Renal cortex interstitium (tissue), 11 donors: ENCODE data around the gene ZEB1. TPM values are rescaled to one million over a fixed set of nuclear protein-coding genes. Genes with fewer than 3 reads are reported as not detected.

ENCODE experiments used
- DNase-seq, 11 donors: peaks; one replicate each; pipeline ENCODE4 v3.0.0-alpha.2; 2013; ENCODE audit warnings: low read depth in 9 of 11, low spot score in 4 of 11; ENCODE audit errors: extremely low read depth in 1 of 11
- polyA plus RNA-seq, 3 donors: library from polyadenylated mRNA; unstranded; fragments of 120-200 nt; gene quantifications; one replicate each; pipeline ENCODE4 v1.2.1, GENCODE V29; 2013; ENCODE audit not compliant: insufficient read length in 3 of 3

The ZEB1 gene
- polyA plus RNA-seq, 3 donors = 29.4 to 33.6 (median 30.0) TPM

DNA sequence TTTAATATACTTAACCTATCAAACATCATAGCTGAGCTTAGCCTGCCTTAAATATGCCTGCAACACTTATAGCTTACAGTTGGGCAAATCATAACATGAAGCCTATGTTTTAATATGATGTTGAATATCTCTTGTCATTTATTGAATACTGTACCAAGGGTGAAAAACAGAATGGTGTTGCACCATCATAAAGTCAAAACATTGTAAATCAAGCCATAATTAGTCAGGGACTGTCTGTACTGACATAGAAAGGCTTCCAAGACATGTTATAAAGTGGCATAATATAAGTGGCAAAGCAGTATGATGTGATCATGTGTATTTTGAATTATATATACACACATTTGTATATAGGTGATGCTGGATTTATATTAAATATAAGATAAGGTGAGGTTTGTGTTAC is 140.0 kb downstream of the ZEB1 start:
- DNase-seq = no peak

DNA sequence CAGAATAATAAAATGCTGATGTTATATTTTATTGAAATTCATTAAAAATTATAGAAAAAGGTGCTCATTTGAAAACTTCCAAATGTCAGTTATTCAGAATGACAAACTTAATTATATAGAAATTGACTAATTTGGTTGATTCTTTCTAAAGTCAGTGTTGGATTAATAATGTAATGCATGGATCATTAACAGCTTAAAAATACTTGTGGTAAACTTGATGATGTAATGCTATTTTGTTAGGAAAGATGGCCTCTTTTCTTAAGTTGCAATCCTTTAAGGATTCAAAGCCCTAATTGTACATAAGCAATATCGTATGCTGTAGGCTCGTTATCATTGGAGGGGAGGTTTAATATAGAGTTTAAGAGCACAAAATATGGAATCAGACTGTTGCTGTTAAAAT is 141.2 kb downstream of the ZEB1 start:
- DNase-seq = no peak

DNA sequence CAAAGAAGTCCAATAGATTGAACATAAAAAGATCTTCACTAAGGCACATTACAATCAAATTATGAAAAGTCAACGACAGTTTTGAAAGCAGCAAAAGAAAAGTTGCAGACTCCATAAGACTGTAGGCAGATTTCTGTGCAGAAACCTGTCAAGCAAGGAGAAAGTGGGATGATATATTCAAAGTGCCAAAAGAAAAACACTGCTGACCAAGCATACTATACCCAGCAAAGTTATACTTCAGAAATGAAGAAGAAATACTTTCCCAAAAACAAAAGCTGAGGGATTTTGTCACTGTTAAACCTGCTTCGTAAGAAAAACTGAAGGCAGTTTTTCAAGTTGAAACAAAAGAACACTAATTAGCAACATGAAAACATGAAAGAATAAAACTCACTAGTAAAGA is 145.5 kb downstream of the ZEB1 start:
- no peak for DNase-seq

DNA sequence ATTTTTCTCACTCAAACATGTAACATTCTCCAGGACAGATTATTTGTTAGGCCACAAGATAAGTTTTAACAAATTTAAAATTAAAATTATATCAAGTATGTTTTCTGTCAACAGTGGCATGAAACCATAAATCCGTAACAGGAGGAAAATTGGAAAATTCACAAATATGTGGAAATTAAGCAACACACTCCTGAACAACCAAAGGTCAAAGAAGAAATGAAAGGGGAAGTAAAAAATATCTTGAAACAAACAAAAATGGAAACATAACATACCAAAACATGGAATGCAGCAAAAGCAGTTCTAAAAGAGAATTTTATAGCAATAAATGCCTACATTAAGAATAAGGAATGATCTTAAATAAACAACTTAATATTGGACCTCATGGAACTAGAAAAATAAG is 147.3 kb downstream of the ZEB1 start:
- DNase-seq = no peak

DNA sequence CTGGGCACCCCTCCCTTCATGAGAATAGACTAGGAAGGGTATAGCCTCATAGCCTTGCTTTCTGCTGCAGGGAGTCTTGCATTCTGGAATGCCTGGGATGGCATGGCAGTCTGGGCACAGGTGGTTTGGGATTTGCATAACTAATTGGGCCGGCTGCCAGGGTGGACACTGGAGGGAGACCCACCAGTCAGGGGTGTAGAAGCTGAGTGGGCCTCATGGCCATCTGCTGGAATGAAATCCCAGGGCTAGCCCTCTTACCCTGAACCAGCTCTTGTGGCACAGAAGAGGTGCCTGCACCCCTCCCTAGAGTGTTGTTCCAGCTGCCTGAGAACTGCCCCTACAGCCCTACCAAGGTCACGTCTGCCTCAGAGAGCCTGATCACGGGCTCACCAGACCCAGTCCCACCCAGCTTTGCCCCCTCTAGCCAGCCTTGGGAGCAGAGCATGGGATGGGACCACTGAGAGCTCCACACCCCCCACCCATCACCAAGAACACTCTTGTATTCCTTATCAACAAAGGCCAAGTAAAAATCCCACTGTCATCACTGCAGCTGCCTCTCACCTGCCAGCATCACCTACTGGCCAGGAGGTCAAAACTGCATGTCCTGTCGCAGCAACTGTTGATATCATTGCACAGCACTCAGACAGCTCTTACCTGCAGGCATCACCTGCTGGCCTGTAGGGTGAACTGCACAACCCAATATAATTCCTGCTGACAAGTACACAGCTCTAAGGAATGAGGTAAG is 148.9 kb downstream of the ZEB1 start:
- no peak for DNase-seq

DNA sequence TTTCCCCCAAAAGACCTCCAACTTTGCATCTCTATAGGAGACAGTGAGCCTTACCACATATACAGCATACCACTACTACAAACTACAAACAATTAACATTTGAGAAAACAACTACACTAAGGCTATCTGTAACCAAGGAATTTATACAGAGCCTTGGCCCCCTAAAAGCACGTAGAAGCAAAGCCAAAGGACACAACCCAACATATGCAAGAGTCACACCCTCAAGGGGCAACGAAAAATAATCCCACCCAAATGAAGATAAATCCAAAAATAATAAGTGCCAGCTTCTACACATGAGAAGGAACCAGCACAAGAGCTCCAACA is 149.5 kb downstream of the ZEB1 start:
- no peak for DNase-seq

DNA sequence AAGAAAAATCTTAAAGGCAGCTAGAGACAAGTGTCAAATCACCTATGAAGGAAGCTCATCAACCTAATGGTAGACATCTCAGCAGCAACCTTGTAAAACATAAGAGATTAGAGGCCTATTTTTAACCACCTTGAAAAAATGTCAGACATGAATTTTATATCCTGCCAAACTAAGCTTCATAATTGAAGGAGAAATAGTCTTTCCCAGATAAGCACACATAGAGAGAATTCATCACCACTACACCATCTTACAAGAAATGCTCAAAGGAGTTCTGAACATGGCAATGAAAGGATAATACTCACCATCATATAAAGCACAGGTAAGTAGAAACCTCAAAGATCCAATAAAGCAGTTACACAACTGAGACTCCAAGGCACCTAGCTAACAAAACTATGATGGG is 156.5 kb downstream of the ZEB1 start:
- no peak for DNase-seq

DNA sequence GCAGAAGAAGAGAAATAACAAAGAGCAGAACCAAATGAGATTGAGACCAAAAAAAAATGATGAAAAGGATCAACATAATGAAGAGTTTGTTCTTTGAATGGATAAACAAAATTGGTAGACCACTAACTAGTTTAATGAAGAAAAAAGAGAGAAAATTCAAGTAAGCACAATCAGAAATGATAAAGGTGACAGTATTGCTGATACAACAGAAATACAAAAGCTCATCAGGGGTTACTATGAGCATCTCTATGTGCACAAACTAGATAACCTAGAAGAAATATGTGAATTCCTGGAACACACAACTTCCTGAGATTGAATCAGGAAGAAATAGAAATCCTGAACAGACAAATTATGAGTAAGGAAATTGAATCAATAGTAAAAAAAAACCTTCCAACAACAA is 157.1 kb downstream of the ZEB1 start:
- DNase-seq = no peak

DNA sequence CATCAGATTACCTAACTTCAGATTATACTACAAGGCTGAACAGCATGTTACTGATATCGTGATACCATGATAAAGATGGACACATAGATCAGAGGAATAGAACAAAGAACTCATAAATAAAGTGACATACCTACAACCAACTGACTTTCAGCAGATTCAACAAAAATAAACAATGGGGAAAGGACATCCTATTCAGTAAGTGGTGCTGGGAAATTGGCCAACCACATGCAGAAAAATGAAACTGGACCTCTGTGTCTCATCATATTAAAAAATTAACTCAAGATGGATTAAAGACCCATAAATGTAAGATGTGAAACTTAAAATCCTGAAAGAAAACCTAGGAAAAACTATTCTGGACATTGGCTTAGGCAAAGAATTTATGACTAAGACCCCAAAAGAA is 158.6 kb downstream of the ZEB1 start:
- DNase-seq = no peak

DNA sequence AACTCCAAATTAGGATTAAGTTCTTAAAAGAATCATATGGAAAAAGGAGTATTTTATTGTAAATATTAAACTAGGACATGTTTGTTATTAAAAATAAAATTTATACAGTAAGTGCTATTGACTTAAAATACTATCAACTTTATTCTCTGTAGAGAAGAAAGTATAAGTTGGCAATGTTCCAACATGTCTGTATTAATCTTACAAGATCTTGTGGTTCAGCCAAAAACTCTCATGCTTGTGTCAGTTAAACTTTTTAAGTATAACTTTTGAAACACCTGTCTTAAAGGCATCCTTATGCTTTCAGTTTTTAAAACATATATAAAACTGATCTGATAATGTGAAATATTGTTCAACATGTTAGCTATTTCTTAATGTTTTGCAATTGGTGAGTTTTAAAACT is 160.7 kb downstream of the ZEB1 start:
- DNase-seq = no peak

DNA sequence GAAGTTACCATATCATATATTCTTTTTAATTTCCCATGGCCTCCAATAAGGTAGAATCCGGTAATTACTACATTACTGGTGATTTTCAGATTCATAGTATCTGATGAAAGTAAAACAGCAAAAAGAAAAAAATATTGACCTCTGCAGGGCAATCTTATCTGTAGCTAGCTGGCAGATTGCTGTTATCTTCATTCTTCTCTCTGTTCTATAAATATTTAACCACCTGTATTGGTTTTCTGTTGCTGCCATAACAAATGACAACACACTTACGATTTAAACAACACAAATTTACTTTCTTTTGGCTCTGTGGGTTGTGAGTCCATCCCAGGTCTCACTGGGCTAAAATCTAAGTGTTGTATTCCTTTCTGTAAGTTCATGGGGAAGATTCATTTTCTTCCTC is 164.5 kb downstream of the ZEB1 start:
- no peak for DNase-seq

DNA sequence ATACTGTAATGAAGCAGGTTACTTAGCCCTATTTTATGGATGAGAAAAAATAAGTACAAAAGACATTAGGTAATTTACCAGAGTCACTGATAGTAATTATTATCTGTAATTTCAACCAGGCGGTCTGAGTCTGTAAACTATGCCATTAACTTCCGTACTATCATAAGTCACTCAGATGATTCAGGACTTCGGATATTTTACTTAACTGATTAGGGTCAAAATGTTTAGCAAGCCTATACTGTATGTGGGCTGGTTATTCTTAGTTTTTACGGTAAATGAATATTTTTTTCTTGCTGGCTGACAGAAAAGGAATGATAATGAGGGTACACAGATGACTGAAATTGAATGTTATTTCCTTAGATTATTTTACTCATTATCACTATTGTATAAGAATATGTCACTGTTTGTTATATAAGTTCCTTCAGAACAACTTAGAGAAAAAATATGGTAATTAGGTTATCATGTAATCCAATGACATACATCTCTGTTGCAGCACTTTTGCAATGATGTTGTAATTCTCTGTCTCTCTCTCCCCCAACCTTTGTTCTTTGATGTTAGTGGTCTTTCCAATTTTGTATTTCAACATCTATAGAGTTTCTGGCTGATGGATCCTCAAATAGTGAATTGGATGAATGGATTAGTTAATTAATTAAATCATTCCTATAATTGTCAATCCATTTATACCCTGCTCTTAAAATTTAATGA is 165.6 kb downstream of the ZEB1 start:
- no peak for DNase-seq

DNA sequence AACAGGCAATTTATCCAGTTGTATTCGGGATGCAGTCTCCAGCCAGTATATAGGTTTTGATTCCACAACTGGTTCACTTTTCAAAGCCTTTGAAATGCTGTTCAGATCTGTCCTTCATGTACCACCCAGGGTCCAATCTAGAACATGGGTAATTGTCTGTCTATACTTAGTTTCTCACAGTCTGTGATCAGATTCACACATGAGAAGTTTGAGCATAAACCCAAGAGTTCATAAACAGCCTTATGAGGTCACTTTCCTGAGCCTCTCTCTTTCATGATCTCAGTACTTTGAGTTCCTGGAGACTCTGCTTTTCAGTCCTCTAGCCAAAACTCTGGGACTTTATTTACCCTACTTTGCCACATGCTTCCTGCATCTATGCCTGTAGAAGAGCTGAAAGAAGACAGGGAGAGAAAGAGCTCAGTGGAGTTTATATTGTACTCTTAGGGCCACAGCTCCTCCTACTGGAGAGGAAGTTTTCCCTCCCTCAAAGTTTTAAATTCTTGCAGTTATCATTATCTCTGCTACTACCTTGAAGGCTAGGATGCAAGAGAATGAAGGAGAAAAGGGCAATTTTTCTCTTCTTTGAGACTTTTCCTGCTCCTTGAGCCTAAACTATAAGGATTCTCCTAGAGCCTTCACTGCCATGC is 172.0 kb downstream of the ZEB1 start:
- peak in 1 of 11 donors; percentile 8 for DNase-seq

DNA sequence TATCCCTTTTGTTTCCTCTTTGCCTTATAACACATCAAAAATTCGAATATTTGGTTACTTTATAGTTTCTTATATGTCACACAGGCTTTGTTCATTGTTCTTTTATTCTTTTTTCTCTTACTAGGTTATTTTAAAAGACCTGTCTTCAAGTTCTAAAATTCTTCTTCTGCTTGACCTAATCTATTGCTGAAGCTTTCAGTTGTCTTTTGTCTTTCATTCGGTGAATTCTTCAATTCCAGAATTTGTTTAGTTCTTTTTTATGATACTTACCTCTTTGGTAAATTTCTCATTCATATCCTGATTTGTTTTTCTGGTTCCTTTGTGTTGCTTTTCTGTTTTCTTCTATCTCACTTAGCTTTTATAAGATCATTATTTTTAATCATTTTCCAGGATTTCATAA is 188.4 kb downstream of the ZEB1 start:
- DNase-seq = no peak

DNA sequence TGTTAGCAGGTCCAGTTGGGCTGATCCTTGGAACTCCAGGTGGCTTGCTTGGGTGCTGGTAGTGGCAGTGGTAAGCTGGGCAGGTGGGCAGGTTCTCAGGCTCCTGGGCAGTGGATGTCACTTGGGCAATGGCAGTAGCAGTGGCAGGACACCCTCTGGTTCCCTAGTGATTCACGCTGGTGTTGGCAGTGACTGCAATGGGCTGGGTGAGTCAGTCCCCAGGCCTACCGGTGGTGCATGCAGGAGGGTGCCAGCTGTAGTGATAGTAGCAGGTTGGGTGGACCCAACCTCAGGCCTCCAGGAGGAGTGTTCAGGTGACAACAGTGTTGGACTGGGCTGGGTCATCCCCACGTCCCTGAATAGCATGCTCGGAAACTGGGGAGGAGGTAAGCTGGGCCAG is 189.2 kb downstream of the ZEB1 start:
- DNase-seq = no peak

DNA sequence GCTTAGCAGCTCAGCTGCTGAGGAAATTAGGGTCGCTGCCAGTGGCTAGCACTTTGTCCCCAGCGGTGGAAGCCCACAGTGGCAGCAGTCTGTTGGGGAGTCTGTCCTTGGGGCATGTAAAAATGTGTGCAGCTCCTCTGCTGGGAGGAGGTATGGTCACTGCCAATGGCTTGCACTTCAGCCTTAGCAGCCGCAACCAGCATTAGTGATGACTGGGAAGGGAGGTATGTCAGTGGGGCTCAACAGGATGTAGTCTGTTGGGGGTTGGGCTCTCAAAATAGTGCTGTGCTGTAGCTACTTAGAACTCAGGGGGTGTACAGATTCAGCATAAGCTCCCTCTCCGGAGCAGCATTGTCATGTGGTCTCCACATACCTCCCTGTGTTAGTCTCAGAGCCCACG is 189.9 kb downstream of the ZEB1 start:
- DNase-seq = no peak

DNA sequence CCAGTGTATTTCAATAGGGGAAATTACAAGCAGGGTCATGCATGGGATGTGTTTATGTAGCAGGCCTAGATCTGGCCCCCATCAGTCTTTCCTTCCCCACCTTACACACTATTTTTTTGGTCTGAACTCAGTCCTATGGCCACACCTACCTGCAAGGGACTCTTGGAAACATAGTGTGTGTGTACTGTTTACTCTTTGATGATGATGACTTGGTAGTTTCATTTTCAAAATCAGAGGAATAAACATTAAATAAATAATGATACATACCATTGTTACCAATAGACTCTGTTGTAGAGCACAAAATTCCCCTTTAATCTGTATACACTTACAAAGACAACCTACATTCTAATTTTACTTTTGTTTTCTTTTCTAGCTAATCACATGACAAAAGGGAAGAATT is 191.0 kb downstream of the ZEB1 start:
- DNase-seq = no peak

DNA sequence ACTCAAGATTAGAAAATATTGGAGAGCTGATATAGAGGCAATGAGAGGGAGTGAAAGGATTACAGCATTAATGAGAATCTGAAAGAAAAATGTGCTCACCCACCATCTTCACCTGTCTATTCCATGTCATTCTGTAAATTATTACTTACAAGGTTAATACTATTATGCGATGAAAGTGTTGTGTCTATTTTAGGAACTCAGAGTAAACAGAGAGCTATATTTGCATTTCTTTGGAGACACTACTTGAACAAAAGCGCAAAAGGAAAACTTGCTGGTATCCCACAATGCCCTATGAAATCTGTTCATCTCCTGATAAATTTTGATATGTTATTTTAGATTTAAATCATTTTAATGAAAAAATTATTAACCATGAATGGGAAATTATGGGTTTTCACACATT is 196.1 kb downstream of the ZEB1 start:
- no peak for DNase-seq

DNA sequence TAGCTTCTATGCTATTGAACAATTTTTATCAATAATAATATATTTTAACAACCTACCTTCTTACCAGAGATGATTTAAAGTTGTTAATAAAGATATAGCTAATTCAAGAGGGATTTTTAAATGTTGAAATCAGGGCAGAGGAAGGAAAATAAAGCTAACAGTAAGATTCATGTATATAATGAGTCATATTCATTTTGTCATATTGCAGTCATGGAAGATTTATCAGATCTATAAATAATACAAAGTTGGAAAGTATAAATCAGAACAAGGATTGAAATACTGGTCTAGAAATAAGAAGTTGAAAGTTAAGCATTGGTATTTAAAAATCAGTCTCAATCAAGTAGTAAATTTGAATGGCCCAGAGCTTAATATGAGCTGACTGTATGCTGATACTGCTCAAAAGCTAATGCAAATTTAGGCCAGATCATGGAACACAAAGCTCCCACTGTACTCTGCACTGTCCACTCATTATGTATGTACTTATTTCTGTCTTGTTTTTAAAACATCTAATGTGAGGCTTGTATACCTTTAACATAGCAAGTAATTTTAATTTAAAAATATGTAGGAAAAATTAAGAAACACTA is 196.9 kb downstream of the ZEB1 start:
- DNase-seq = no peak
